ENCODE measurements around the gene GFER.

DNA sequence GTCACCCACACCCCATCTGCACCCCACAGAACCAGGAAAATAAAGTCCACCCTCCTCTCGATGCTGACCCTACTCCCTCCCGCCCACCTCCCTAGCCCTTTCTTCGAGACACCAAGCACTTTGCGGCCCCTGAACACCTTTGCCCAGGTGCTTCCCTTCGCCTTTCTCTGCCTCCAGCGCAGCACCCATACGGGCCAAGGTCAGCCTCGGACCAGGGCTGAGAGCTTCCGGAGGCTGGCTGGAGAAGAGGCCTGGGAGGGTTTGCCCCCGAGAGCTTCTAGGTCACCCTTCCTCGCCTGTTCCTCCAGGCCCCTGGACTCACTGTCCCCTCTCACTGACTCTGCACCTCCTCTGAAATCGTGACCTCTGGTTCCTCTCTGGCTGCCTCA, 40.0 kb downstream of the GFER start:
- no peak for TF ChIP-seq SMC3 (IDR thresholded peaks at IDR 0.05; ENCODE audit: low read depth, low read length)
- TF ChIP-seq, protein P1, sequence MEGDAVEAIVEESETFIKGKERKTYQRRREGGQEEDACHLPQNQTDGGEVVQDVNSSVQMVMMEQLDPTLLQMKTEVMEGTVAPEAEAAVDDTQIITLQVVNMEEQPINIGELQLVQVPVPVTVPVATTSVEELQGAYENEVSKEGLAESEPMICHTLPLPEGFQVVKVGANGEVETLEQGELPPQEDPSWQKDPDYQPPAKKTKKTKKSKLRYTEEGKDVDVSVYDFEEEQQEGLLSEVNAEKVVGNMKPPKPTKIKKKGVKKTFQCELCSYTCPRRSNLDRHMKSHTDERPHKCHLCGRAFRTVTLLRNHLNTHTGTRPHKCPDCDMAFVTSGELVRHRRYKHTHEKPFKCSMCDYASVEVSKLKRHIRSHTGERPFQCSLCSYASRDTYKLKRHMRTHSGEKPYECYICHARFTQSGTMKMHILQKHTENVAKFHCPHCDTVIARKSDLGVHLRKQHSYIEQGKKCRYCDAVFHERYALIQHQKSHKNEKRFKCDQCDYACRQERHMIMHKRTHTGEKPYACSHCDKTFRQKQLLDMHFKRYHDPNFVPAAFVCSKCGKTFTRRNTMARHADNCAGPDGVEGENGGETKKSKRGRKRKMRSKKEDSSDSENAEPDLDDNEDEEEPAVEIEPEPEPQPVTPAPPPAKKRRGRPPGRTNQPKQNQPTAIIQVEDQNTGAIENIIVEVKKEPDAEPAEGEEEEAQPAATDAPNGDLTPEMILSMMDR (IDR thresholded peaks at IDR 0.05) = no peak
- TF ChIP-seq, protein P2, sequence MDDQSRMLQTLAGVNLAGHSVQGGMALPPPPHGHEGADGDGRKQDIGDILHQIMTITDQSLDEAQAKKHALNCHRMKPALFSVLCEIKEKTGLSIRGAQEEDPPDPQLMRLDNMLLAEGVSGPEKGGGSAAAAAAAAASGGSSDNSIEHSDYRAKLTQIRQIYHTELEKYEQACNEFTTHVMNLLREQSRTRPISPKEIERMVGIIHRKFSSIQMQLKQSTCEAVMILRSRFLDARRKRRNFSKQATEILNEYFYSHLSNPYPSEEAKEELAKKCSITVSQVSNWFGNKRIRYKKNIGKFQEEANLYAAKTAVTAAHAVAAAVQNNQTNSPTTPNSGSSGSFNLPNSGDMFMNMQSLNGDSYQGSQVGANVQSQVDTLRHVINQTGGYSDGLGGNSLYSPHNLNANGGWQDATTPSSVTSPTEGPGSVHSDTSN (IDR thresholded peaks at IDR 0.05) = no peak
- TF ChIP-seq ZBTB33 (IDR thresholded peaks at IDR 0.05; ENCODE audit: borderline replicate concordance, low read depth) = no peak
- TF ChIP-seq GATA2 (CRISPR knock-in tag; IDR thresholded peaks at IDR 0.05) = no peak
- TF ChIP-seq, protein P3, sequence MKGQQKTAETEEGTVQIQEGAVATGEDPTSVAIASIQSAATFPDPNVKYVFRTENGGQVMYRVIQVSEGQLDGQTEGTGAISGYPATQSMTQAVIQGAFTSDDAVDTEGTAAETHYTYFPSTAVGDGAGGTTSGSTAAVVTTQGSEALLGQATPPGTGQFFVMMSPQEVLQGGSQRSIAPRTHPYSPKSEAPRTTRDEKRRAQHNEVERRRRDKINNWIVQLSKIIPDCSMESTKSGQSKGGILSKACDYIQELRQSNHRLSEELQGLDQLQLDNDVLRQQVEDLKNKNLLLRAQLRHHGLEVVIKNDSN (IDR thresholded peaks at IDR 0.05; ENCODE audit: borderline replicate concordance, low read depth) = no peak
